HepG2 (cell line): ENCODE data around the gene MT1M. TPM values are rescaled to one million over a fixed set of nuclear protein-coding genes. Genes with fewer than 3 reads are reported as not detected.

Experiments used
- ATAC-seq: fragments of 200-7000 bp; cut with Tn5 transposase; 3 replicates; pipeline ENCODE4 v1.9.1; 2020; ENCODE audit warnings: mild to moderate bottlenecking, moderate library complexity
- BruUV-seq: library from RNA; stranded (reverse); fragments of 400-500 nt; replicated peaks from 2 replicates; lab custom pipeline; 2021; lab: Mats Ljungman, UMichigan
- CTCF ChIA-PET: fragments of 300-600 bp; formaldehyde crosslinking; extraction: SDS; loops from one replicate; lab custom pipeline; 2021; ENCODE audit warnings: low total read pairs, inconsistent platforms, low intra/inter-chr PET ratio; lab: Yijun Ruan, JAX
- POLR2A ChIA-PET: fragments of 350-600 bp; sonication (Branson Sonifier 250); formaldehyde crosslinking; loops from one replicate; lab custom pipeline; 2020; ENCODE audit warnings: antibody characterized with exemption, inconsistent platforms; lab: Yijun Ruan, JAX
- DNase-seq: peaks from one replicate; pipeline ENCODE4 v3.0.0-alpha.2; 2015; ENCODE audit warnings: low spot score
- FAIRE-seq: peaks from 3 replicates; lab custom pipeline; 2011; peaks lifted over from hg19 to GRCh38; lab: Jason Lieb, UNC
- H2AFZ ChIP-seq: one replicate; pipeline ENCODE4 v1.6.1; 2011; ENCODE audit warnings: low read length, inconsistent platforms
- H3K27ac ChIP-seq: fragments of 300-600 bp; 3 replicates; pipeline ENCODE4 v1.8.0; 2011; ENCODE audit warnings: mixed run types, mild to moderate bottlenecking, mixed read lengths, low read length, inconsistent platforms; ENCODE audit not compliant: insufficient read depth; ENCODE audit errors: extremely low read length
- H3K27me3 ChIP-seq, 2 experiments: fragments of 200-600 bp in 1 of 2; 2 replicates in 1 of 2; 3 replicates in 1 of 2; pipeline versions ENCODE4 v1.6.0 to v1.8.0; 2011; ENCODE audit warnings: low read length in 2 of 2, mild to moderate bottlenecking in 2 of 2, moderate library complexity in 2 of 2, inconsistent platforms in 1 of 2; ENCODE audit not compliant: insufficient read depth in 2 of 2, control insufficient read depth in 1 of 2
- H3K36me3 ChIP-seq, 2 experiments: fragments of 200-600 bp in 1 of 2; replicated peaks in 1 of 2; 2 replicates in 1 of 2; 3 replicates in 1 of 2; pipeline versions ENCODE4 v1.5.1 to v1.8.0; 2011; ENCODE audit warnings: low read length in 2 of 2, inconsistent platforms in 1 of 2; ENCODE audit not compliant: insufficient read depth in 2 of 2, control insufficient read depth in 1 of 2
- H3K4me1 ChIP-seq: 2 replicates; pipeline ENCODE4 v1.5.1; 2012; ENCODE audit warnings: low read length, inconsistent platforms; ENCODE audit not compliant: insufficient read depth
- H3K4me2 ChIP-seq: 2 replicates; pipeline ENCODE4 v1.6.0; 2011; ENCODE audit warnings: low read depth, low read length, inconsistent platforms
- H3K4me3 ChIP-seq, 3 experiments: fragments of 200-600 bp in 1 of 3; sonication (generic), shearing (Covaris generic) in 1 of 3; replicated peaks in 1 of 3; 2 replicates each; pipeline ENCODE4 v1.5.1; 2011 to 2016; ENCODE audit warnings: low read length in 3 of 3, inconsistent platforms in 2 of 3, low read depth in 2 of 3, mild to moderate bottlenecking in 2 of 3, control low read depth in 1 of 3, mixed read lengths in 1 of 3; ENCODE audit not compliant: insufficient read depth in 1 of 3
- H3K79me2 ChIP-seq: one replicate; pipeline ENCODE4 v1.6.1; 2011; ENCODE audit warnings: low read length, inconsistent platforms; ENCODE audit not compliant: insufficient read depth
- H3K9ac ChIP-seq: 2 replicates; pipeline ENCODE4 v1.6.0; 2011; ENCODE audit warnings: mild to moderate bottlenecking, low read depth, low read length, inconsistent platforms; ENCODE audit not compliant: insufficient read depth
- H3K9me3 ChIP-seq: 2 replicates; pipeline ENCODE4 v1.5.1; 2012; ENCODE audit warnings: mild to moderate bottlenecking, low read length
- H4K20me1 ChIP-seq: 2 replicates; pipeline ENCODE4 v1.6.0; 2011; ENCODE audit warnings: inconsistent platforms, mild to moderate bottlenecking, low read length, moderate library complexity; ENCODE audit not compliant: insufficient read depth
- ATF7 ChIP-seq, 2 experiments: fragments of 450-650 bp in 1 of 2; sonication (generic) in 1 of 2; formaldehyde crosslinking in 1 of 2; IDR thresholded peaks; 2 replicates each; pipeline versions ENCODE4 v1.4.0 to v1.6.1; 2016 to 2020; ENCODE audit warnings: antibody characterized with exemption in 1 of 2, mild to moderate bottlenecking in 1 of 2, missing genetic modification reagents in 1 of 2
- CBX5 ChIP-seq: sonication (generic); formaldehyde crosslinking; IDR thresholded peaks from 2 replicates; pipeline ENCODE4 v1.4.0; 2020; ENCODE audit warnings: missing genetic modification reagents, borderline replicate concordance
- HMGA1 ChIP-seq: sonication (generic); formaldehyde crosslinking; conservative IDR thresholded peaks from 2 replicates; pipeline ENCODE4 v1.4.0; 2020; ENCODE audit warnings: missing genetic modification reagents
- HOXA5 ChIP-seq: sonication (generic); formaldehyde crosslinking; IDR thresholded peaks from 2 replicates; pipeline ENCODE4 v1.4.0; 2020; ENCODE audit warnings: missing genetic modification reagents
- HOXD1 ChIP-seq: sonication (generic); formaldehyde crosslinking; IDR thresholded peaks from 2 replicates; pipeline ENCODE4 v1.5.0; 2020; ENCODE audit warnings: missing genetic modification reagents
- NCOR1 ChIP-seq: fragments of 200-600 bp; sonication (generic); IDR thresholded peaks from 2 replicates; pipeline ENCODE4 v1.7.0; 2017; ENCODE audit warnings: antibody characterized with exemption, low read length, borderline replicate concordance
- REL ChIP-seq: sonication (generic); formaldehyde crosslinking; conservative IDR thresholded peaks from 2 replicates; pipeline ENCODE4 v1.8.0; 2022; ENCODE audit warnings: mild to moderate bottlenecking, missing genetic modification reagents, moderate library complexity
- RFXAP ChIP-seq: sonication (generic); formaldehyde crosslinking; IDR thresholded peaks from 2 replicates; pipeline ENCODE4 v1.4.0; 2020; ENCODE audit warnings: missing genetic modification reagents, borderline replicate concordance
- SATB2 ChIP-seq: sonication (generic); formaldehyde crosslinking; IDR thresholded peaks from 2 replicates; pipeline ENCODE4 v1.5.0; 2020; ENCODE audit warnings: missing genetic modification reagents
- SMAD1 ChIP-seq: sonication (generic); formaldehyde crosslinking; IDR thresholded peaks from 2 replicates; pipeline ENCODE4 v1.4.0; 2020; ENCODE audit warnings: missing genetic modification reagents, low read depth, mild to moderate bottlenecking, borderline replicate concordance
- TOE1 ChIP-seq: sonication (generic); formaldehyde crosslinking; IDR thresholded peaks from 2 replicates; pipeline ENCODE4 v1.4.0; 2020; ENCODE audit warnings: mild to moderate bottlenecking, missing genetic modification reagents
- USF2 ChIP-seq, 2 experiments: sonication (generic) in 1 of 2; formaldehyde crosslinking in 1 of 2; IDR thresholded peaks; 2 replicates each; pipeline versions ENCODE4 v1.5.1 to v1.6.1; 2011 to 2020; ENCODE audit warnings: borderline replicate concordance in 1 of 2, low read depth in 1 of 2, low read length in 1 of 2, mild to moderate bottlenecking in 1 of 2, missing genetic modification reagents in 1 of 2, moderate library complexity in 1 of 2
- ZHX1 ChIP-seq: sonication (generic); formaldehyde crosslinking; IDR thresholded peaks from 2 replicates; pipeline ENCODE4 v1.8.1; 2022; ENCODE audit warnings: low read depth, mild to moderate bottlenecking, missing genetic modification reagents
- ZNF224 ChIP-seq: sonication (generic); formaldehyde crosslinking; IDR thresholded peaks from 2 replicates; pipeline ENCODE4 v1.5.0; 2020; ENCODE audit warnings: mild to moderate bottlenecking, missing genetic modification reagents
- ZNF30 ChIP-seq: sonication (generic); formaldehyde crosslinking; IDR thresholded peaks from 2 replicates; pipeline ENCODE4 v1.5.0; 2020; ENCODE audit warnings: mild to moderate bottlenecking, missing genetic modification reagents
- ZNF317 ChIP-seq: sonication (generic); formaldehyde crosslinking; IDR thresholded peaks from 2 replicates; pipeline ENCODE4 v1.5.0; 2020; ENCODE audit warnings: mild to moderate bottlenecking, missing genetic modification reagents
- ZNF362 ChIP-seq: sonication (generic); formaldehyde crosslinking; IDR thresholded peaks from 2 replicates; pipeline ENCODE4 v1.4.0; 2020; ENCODE audit warnings: missing genetic modification reagents, mild to moderate bottlenecking, borderline replicate concordance
- ZNF879 ChIP-seq: sonication (generic); formaldehyde crosslinking; IDR thresholded peaks from 2 replicates; pipeline ENCODE4 v1.8.1; 2023; ENCODE audit warnings: missing genetic modification reagents
- WGBS: methylation state at CpG from one replicate; pipeline ENCODE4 v1.1.6; 2017; ENCODE audit warnings: low lambda C conversion rate; 5-methylcytosine and 5-hydroxymethylcytosine counted together
- in situ Hi-C: cut with HindIII; loops from 2 replicates; pipeline ENCODE4 v1.10.0; 2017; ENCODE audit warnings: low pct_unique_long_range_greater_than_20kb; ENCODE audit not compliant: extremely low pct_ligation_motif_present
- intact Hi-C: fragments of 100-400 bp; cut with micrococcal nuclease; formaldehyde crosslinking; loops from one replicate; pipeline ENCODE4 v1.10.0; 2022; ENCODE audit not compliant: unreplicated experiment
- polyA plus RNA-seq, 8 experiments: library from polyadenylated mRNA; depleted of rRNA in 3 of 8; stranded (reverse) in 7 of 8; unstranded in 1 of 8; fragments of >200 nt; fragmentation: Illumina TruSeq in 4 of 8; extraction: Trizol in 4 of 8; gene quantifications; 2 replicates each; pipeline versions ENCODE4 v1.2.1 to v1.2.3, GENCODE V29; 2011 to 2016; ENCODE audit warnings: low read depth in 4 of 8, missing spikeins in 1 of 8, mixed read lengths in 1 of 8; ENCODE audit not compliant: insufficient read depth in 1 of 8
- total RNA-seq, 5 experiments: library from RNA; depleted of rRNA; stranded (reverse); fragments of >200 nt; fragmentation: Illumina TruSeq; extraction: Trizol; gene quantifications; 2 replicates each; pipeline ENCODE4 v1.2.3, GENCODE V29; 2016; ENCODE audit warnings: low read depth in 1 of 5

The MT1M gene
- total and polyA plus RNA-seq, 2 of the 13 experiments (the other 11 are each of a cell fraction or from before 2014, with no cell fraction given): 4.6 TPM; not detected in 1

GRCh38 chr16:56682703-56683397 is 50.4 kb downstream of the MT1M start:
- no peaks in the 10 kb centered on the region for H4K20me1 ChIP-seq
- CTCF ChIA-PET: no interaction called here
- peak; percentile 18 for ATAC-seq
- H2AFZ ChIP-seq: peak overlapping the region; percentile 79
- peak overlapping the region; percentile 66 for H3K9ac ChIP-seq
- no peaks in the 10 kb centered on the region for H3K79me2 ChIP-seq
- no peak overlapping the region for H3K27ac ChIP-seq
- H3K9me3 ChIP-seq: peaks cover 10% of the 10 kb centered on the region
- peaks cover 0 to 6% of the 10 kb centered on the region in 2 experiments; a peak in 1 of 5 replicates for H3K27me3 ChIP-seq
- WGBS: 12% methylated on average over 8 of the region's 8 CpGs
- in situ Hi-C loops (no loop called here), intact Hi-C loops (no loop called here)
- FAIRE-seq: no peak
- POLR2A ChIA-PET: interaction anchor here (0.8 to 2.3 kb wide), 9 partner anchors 19 to 76 kb away, joined by 3 to 15 read pairs (median 3); partner anchors contain the start of genes MT1A, MT1E, MT2A and NUP93
- peak overlapping the region; percentile 100 for H3K4me2 ChIP-seq
- peaks cover 45% of the 10 kb centered on the region for H3K4me1 ChIP-seq
- DNase-seq: no peak
- H3K36me3 ChIP-seq: no peaks in the 10 kb centered on the region
- TSS peak; percentile 92 for BruUV-seq
- peak overlapping the region; percentile 62 to 83 (median 78); a peak in 5 of 6 replicates for H3K4me3 ChIP-seq
- TF ChIP-seq ZNF30 (CRISPR knock-in tag) (no peak), NCOR1 (no peak), SMAD1 (CRISPR knock-in tag) (no peak), ZNF362 (CRISPR knock-in tag) (no peak), ZNF317 (CRISPR knock-in tag) (no peak), HOXA5 (CRISPR knock-in tag) (no peak), USF2 (IDR thresholded peaks at IDR 0.05; ENCODE audit: low read depth, low read length) (0 out of 2 replicates have a peak, but pooled peaks have one; percentile 9), USF2 (CRISPR knock-in tag; IDR thresholded peaks at IDR 0.05; ENCODE audit: borderline replicate concordance) (no peak), REL (CRISPR knock-in tag) (no peak), ZHX1 (no peak), ATF7 (IDR thresholded peaks at IDR 0.05) (no peak), ATF7 (CRISPR knock-in tag; IDR thresholded peaks at IDR 0.05) (0 out of 2 replicates have a peak, but pooled peaks have one; percentile 3), TOE1 (CRISPR knock-in tag) (no peak), HOXD1 (CRISPR knock-in tag) (no peak), CBX5 (CRISPR knock-in tag) (no peak), ZNF224 (0 out of 2 replicates have a peak, but pooled peaks have one; percentile 46), RFXAP (CRISPR knock-in tag) (no peak), SATB2 (CRISPR knock-in tag) (no peak), HMGA1 (no peak), ZNF879 (no peak)
